ENCODE measurements around the gene TBL1XR1. TPM values are rescaled to one million over a fixed set of nuclear protein-coding genes. Genes with fewer than 3 reads are reported as not detected.

Gene TBL1XR1
- total RNA-seq, 1 experiment from 2014 or later: 81.0 TPM

DNA sequence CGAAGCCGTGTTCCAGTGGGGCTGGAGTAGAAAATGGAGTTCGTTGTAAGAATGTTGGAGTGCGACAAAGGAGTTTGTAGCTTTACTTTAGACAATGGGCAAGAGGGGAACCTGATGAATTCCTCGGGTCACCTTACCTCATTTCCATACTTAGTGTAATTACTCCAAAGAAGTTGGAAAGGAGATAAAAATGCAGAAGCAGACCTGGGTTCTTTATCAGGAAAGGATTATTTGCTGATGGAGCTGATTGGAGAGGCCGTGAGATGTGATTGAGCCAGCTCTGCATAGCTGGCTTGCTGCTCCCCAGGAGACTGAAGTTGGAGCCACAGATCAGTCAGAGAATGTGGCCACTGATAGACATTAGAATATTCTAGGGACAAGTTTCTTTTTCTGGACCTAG lies 33.4 kb upstream of the TBL1XR1 start:
- Histone ChIP-seq H3K4me1 (ENCODE audit: low read length) (no peaks in the 10 kb centered on the region; the same call in 1 of the 2 replicates), H3K27ac (ENCODE audit: low read length) (no peak overlapping the region), H3K4me2 (ENCODE audit: low read depth, low read length, poor library complexity, severe bottlenecking) (no peak overlapping the region)

DNA sequence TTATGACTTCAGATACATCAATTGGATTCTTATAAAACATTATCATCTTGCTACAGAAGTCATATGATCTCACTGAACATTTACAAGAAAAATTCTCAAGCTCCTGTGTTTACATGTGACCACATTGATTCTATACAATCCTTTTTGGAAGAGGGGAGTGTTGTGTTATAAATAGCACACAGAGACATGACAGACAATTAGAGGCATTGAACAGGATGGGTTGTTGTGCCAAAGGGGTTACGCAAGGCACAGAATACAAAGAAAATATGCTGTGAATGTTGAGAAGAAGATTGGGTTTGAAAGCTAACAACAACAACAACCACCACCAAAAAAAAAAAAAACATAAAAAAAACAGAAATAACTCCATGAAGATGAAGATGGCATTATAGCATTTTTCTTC lies 32.5 kb upstream of the TBL1XR1 start:
- Histone ChIP-seq H2AFZ (ENCODE audit: low read length) (no peak overlapping the region), H4K20me1 (ENCODE audit: insufficient read depth, low read depth, low read length) (no peaks in the 10 kb centered on the region)

More for the DNA sequence above, 33.4 kb upstream of the TBL1XR1 start:
- H2AFZ ChIP-seq (ENCODE audit: low read length): no peak overlapping the region
- DNase-seq: no peak
- H3K4me3 ChIP-seq (ENCODE audit: low read length): no peak overlapping the region
- no peaks in the 10 kb centered on the region for H3K36me3 ChIP-seq (ENCODE audit: insufficient read depth, low read length)
- H3K9me3 ChIP-seq (ENCODE audit: low read length): no peaks in the 10 kb centered on the region
- H3K79me2 ChIP-seq (ENCODE audit: low read length): no peaks in the 10 kb centered on the region
- no peaks in the 10 kb centered on the region for H4K20me1 ChIP-seq (ENCODE audit: insufficient read depth, low read depth, low read length)
- no peak overlapping the region for H3K9ac ChIP-seq (ENCODE audit: low read length)
- H3K27me3 ChIP-seq (ENCODE audit: low read length): no peaks in the 10 kb centered on the region
- no peaks in the 10 kb centered on the region for H3K9me2 ChIP-seq (replicated peaks; ENCODE audit: insufficient read depth, low read length)

DNA sequence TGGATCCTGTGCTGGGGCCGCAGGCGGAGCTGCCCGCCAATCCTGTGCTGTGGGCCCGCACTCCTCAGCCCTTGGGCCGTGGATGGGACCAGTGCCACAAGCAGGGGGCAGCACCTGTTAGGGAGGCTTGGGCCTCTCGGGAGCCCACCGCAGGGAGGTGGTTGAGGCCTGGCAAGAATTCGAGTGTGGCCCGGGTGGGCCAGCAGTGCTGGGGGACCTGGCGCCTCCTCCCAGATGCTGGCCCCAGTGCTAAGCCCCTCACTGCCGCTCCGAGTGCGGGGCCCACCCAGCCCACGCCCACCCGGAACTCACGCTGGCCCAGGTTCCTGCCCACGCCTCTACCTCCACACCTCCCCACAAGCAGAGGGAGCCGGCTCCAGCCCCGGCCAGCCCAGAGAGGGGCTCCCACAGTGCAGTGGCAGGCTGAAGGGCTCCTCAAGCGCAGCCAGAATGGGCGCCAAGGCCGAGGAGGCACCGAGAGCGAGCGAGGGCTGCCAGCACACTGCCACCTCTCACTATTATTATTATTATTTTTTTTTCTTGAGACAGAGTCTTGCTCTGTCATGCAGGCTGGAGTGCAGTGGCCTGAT lies 31.4 kb upstream of the TBL1XR1 start:
- no peaks in the 10 kb centered on the region for H3K9me2 ChIP-seq (replicated peaks; ENCODE audit: insufficient read depth, low read length)
- H3K4me1 ChIP-seq (ENCODE audit: low read length): no peaks in the 10 kb centered on the region; the same call in 1 of the 2 replicates
- DNase-seq: no peak
- no peak overlapping the region for H3K9ac ChIP-seq (ENCODE audit: low read length)
- no peaks in the 10 kb centered on the region for H3K79me2 ChIP-seq (ENCODE audit: low read length)
- no peaks in the 10 kb centered on the region for H3K9me3 ChIP-seq (ENCODE audit: low read length)
- no peaks in the 10 kb centered on the region for H4K20me1 ChIP-seq (ENCODE audit: insufficient read depth, low read depth, low read length)
- H3K36me3 ChIP-seq (ENCODE audit: insufficient read depth, low read length): no peaks in the 10 kb centered on the region
- no peak overlapping the region for H3K4me2 ChIP-seq (ENCODE audit: low read depth, low read length, poor library complexity, severe bottlenecking)
- no peak overlapping the region for H3K4me3 ChIP-seq (ENCODE audit: low read length)
- H3K27me3 ChIP-seq (ENCODE audit: low read length): no peaks in the 10 kb centered on the region
- H2AFZ ChIP-seq (ENCODE audit: low read length): no peak overlapping the region
- H3K27ac ChIP-seq (ENCODE audit: low read length): no peak overlapping the region

More for the DNA sequence above, 32.5 kb upstream of the TBL1XR1 start:
- H3K79me2 ChIP-seq (ENCODE audit: low read length): no peaks in the 10 kb centered on the region
- H3K4me1 ChIP-seq (ENCODE audit: low read length): no peaks in the 10 kb centered on the region; the same call in 1 of the 2 replicates
- H3K27ac ChIP-seq (ENCODE audit: low read length): no peak overlapping the region
- H3K4me2 ChIP-seq (ENCODE audit: low read depth, low read length, poor library complexity, severe bottlenecking): no peak overlapping the region
- no peaks in the 10 kb centered on the region for H3K9me2 ChIP-seq (replicated peaks; ENCODE audit: insufficient read depth, low read length)
- no peaks in the 10 kb centered on the region for H3K9me3 ChIP-seq (ENCODE audit: low read length)
- DNase-seq: no peak
- no peak overlapping the region for H3K9ac ChIP-seq (ENCODE audit: low read length)
- no peaks in the 10 kb centered on the region for H3K36me3 ChIP-seq (ENCODE audit: insufficient read depth, low read length)
- H3K4me3 ChIP-seq (ENCODE audit: low read length): no peak overlapping the region
- no peaks in the 10 kb centered on the region for H3K27me3 ChIP-seq (ENCODE audit: low read length)

- H2AFZ ChIP-seq (ENCODE audit: low read length): no peak overlapping the region
- no peak for DNase-seq
Measured at GRCh38 chr3:177224414-177224813, 27.1 kb upstream of the TBL1XR1 start.

GRCh38 chr3:177221744-177222143 lies 24.5 kb upstream of the TBL1XR1 start:
- H3K9me3 ChIP-seq (ENCODE audit: low read length): no peaks in the 10 kb centered on the region
- H3K4me1 ChIP-seq (ENCODE audit: low read length): no peaks in the 10 kb centered on the region
- no peak overlapping the region for H2AFZ ChIP-seq (ENCODE audit: low read length)
- H4K20me1 ChIP-seq (ENCODE audit: insufficient read depth, low read depth, low read length): no peaks in the 10 kb centered on the region
- H3K79me2 ChIP-seq (ENCODE audit: low read length): no peaks in the 10 kb centered on the region
- H3K4me3 ChIP-seq (ENCODE audit: low read length): no peak overlapping the region
- H3K9me2 ChIP-seq (replicated peaks; ENCODE audit: insufficient read depth, low read length): no peaks in the 10 kb centered on the region
- no peaks in the 10 kb centered on the region for H3K36me3 ChIP-seq (ENCODE audit: insufficient read depth, low read length)
- H3K4me2 ChIP-seq (ENCODE audit: low read depth, low read length, poor library complexity, severe bottlenecking): no peak overlapping the region
- H3K9ac ChIP-seq (ENCODE audit: low read length): no peak overlapping the region
- no peaks in the 10 kb centered on the region for H3K27me3 ChIP-seq (ENCODE audit: low read length)
- no peak overlapping the region for H3K27ac ChIP-seq (ENCODE audit: low read length)
- no peak for DNase-seq

More at GRCh38 chr3:177224414-177224813, 27.1 kb upstream of the TBL1XR1 start:
- no peaks in the 10 kb centered on the region for H3K27me3 ChIP-seq (ENCODE audit: low read length)
- H3K9me3 ChIP-seq (ENCODE audit: low read length): no peaks in the 10 kb centered on the region
- H3K4me1 ChIP-seq (ENCODE audit: low read length): no peaks in the 10 kb centered on the region
- no peaks in the 10 kb centered on the region for H3K9me2 ChIP-seq (replicated peaks; ENCODE audit: insufficient read depth, low read length)
- no peak overlapping the region for H3K4me2 ChIP-seq (ENCODE audit: low read depth, low read length, poor library complexity, severe bottlenecking)
- H3K9ac ChIP-seq (ENCODE audit: low read length): no peak overlapping the region
- no peak overlapping the region for H3K27ac ChIP-seq (ENCODE audit: low read length)
- no peaks in the 10 kb centered on the region for H4K20me1 ChIP-seq (ENCODE audit: insufficient read depth, low read depth, low read length)
- H3K36me3 ChIP-seq (ENCODE audit: insufficient read depth, low read length): no peaks in the 10 kb centered on the region
- H3K79me2 ChIP-seq (ENCODE audit: low read length): no peaks in the 10 kb centered on the region
- no peak overlapping the region for H3K4me3 ChIP-seq (ENCODE audit: low read length)

GRCh38 chr3:177220136-177220974 lies 23.1 kb upstream of the TBL1XR1 start:
- Histone ChIP-seq H3K27me3 (ENCODE audit: low read length) (no peaks in the 10 kb centered on the region), H3K79me2 (ENCODE audit: low read length) (no peaks in the 10 kb centered on the region), H4K20me1 (ENCODE audit: insufficient read depth, low read depth, low read length) (no peaks in the 10 kb centered on the region), H3K4me3 (ENCODE audit: low read length) (no peak overlapping the region), H3K9me2 (replicated peaks; ENCODE audit: insufficient read depth, low read length) (no peaks in the 10 kb centered on the region), H3K4me2 (ENCODE audit: low read depth, low read length, poor library complexity, severe bottlenecking) (no peak overlapping the region), H3K4me1 (ENCODE audit: low read length) (no peaks in the 10 kb centered on the region), H3K36me3 (ENCODE audit: insufficient read depth, low read length) (no peaks in the 10 kb centered on the region), H2AFZ (ENCODE audit: low read length) (no peak overlapping the region), H3K9ac (ENCODE audit: low read length) (no peak overlapping the region), H3K9me3 (ENCODE audit: low read length) (no peaks in the 10 kb centered on the region), H3K27ac (ENCODE audit: low read length) (no peak overlapping the region)
- no peak for DNase-seq

DNA sequence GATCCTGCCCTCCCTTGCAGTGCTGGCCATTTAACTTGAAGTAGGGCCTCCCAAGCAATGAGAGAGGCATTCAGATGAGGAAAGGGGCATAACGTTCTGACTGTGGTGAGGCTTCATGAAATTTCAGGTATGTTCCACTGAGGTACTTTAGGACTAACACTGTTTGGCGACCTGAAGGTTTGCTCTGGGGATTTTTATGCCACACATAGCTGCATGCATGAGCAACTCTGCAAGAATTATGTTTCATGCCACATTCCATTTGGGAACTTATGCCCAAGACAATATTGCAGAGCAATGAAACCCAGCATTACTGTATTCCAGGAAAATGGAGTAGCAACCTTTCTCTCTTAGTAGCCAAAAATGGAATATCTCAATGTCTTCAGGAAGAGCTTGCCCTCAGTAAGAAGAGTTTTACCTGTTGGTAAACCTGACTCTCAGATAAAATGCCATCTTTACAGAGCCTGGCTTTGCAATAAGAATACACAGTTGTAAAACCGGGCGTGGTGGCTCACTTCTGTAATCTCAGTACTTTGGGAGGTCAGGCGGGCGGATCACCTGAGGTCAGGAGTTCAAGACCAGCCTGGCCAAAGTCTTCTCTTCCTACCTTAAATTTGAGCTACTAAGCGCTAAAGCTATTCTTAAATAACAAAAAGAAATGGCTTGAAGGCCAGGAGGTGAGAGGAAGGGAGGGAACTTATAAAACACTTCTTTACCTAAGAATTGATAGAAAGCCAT lies 16.7 kb upstream of the TBL1XR1 start:
- H3K27me3 ChIP-seq (ENCODE audit: low read length): no peaks in the 10 kb centered on the region
- no peaks in the 10 kb centered on the region for H3K9me2 ChIP-seq (replicated peaks; ENCODE audit: insufficient read depth, low read length)
- H3K4me1 ChIP-seq (ENCODE audit: low read length): no peaks in the 10 kb centered on the region
- no peaks in the 10 kb centered on the region for H4K20me1 ChIP-seq (ENCODE audit: insufficient read depth, low read depth, low read length)
- H2AFZ ChIP-seq (ENCODE audit: low read length): no peak overlapping the region
- no peak overlapping the region for H3K4me3 ChIP-seq (ENCODE audit: low read length)
- no peak overlapping the region for H3K9ac ChIP-seq (ENCODE audit: low read length)
- H3K79me2 ChIP-seq (ENCODE audit: low read length): no peaks in the 10 kb centered on the region
- no peak overlapping the region for H3K4me2 ChIP-seq (ENCODE audit: low read depth, low read length, poor library complexity, severe bottlenecking)
- H3K9me3 ChIP-seq (ENCODE audit: low read length): no peaks in the 10 kb centered on the region
- H3K36me3 ChIP-seq (ENCODE audit: insufficient read depth, low read length): no peaks in the 10 kb centered on the region
- DNase-seq: no peak
- no peak overlapping the region for H3K27ac ChIP-seq (ENCODE audit: low read length)

DNA sequence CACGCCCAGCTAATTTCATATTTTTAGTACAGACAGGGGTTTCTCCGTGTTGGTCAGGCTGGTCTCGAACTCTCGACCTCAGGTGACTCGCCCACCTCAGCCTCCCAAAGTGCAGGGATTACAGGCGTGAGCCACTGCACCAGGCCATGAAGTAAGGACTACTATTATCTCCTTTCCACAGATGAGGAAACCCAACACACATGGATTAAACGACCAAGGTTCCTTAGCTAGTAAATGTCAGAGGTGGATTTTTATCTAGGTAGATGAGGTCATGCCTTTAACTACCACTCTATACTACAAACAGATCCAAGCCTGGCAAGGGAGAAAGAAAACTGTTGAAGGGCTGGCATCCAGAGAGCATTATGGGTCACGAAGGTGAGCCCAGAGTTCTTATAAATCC lies 15.5 kb upstream of the TBL1XR1 start:
- Histone ChIP-seq H3K27ac (ENCODE audit: low read length) (no peak overlapping the region), H4K20me1 (ENCODE audit: insufficient read depth, low read depth, low read length) (no peaks in the 10 kb centered on the region), H3K27me3 (ENCODE audit: low read length) (no peaks in the 10 kb centered on the region), H3K4me3 (ENCODE audit: low read length) (no peak overlapping the region), H3K36me3 (ENCODE audit: insufficient read depth, low read length) (no peaks in the 10 kb centered on the region), H3K4me2 (ENCODE audit: low read depth, low read length, poor library complexity, severe bottlenecking) (no peak overlapping the region), H3K9ac (ENCODE audit: low read length) (no peak overlapping the region), H3K9me2 (replicated peaks; ENCODE audit: insufficient read depth, low read length) (no peaks in the 10 kb centered on the region), H3K4me1 (ENCODE audit: low read length) (no peaks in the 10 kb centered on the region), H3K79me2 (ENCODE audit: low read length) (no peaks in the 10 kb centered on the region), H2AFZ (ENCODE audit: low read length) (no peak overlapping the region), H3K9me3 (ENCODE audit: low read length) (no peaks in the 10 kb centered on the region)
- no peak for DNase-seq
